Smooth muscle cell (in vitro differentiated cells): ENCODE measurements around the gene MYLK. TPM values are rescaled to one million over a fixed set of nuclear protein-coding genes. Genes with fewer than 3 reads are reported as not detected.

ENCODE experiments used
- DNase-seq: peaks from one replicate; lab custom pipeline; 2025; ENCODE audit not compliant: unreplicated experiment; lab: John Stamatoyannopoulos, UW
- H2AFZ ChIP-seq: fragments of 200-600 bp; sonication (generic); 2 replicates; pipeline ENCODE4 v1.6.0; 2016; ENCODE audit warnings: antibody characterized with exemption, low read depth, mild to moderate bottlenecking
- H3F3A ChIP-seq: fragments of 200-600 bp; sonication (generic); 2 replicates; pipeline ENCODE4 v1.6.0; 2017; ENCODE audit warnings: antibody characterized with exemption, low read depth
- H3K27ac ChIP-seq: fragments of 200-600 bp; sonication (generic); 2 replicates; pipeline ENCODE4 v1.5.1; 2016; ENCODE audit warnings: low read depth, mild to moderate bottlenecking
- H3K27me3 ChIP-seq: fragments of 200-600 bp; sonication (generic); 2 replicates; pipeline ENCODE4 v1.6.1; 2016; ENCODE audit warnings: low read depth, mild to moderate bottlenecking
- H3K36me3 ChIP-seq: fragments of 200-600 bp; sonication (generic); 2 replicates; pipeline ENCODE4 v1.5.1; 2016; ENCODE audit warnings: low read depth
- H3K4me1 ChIP-seq: fragments of 200-600 bp; sonication (generic); 2 replicates; pipeline ENCODE4 v1.5.1; 2016; ENCODE audit warnings: low read depth
- H3K4me2 ChIP-seq: fragments of 200-600 bp; sonication (generic); 2 replicates; pipeline ENCODE4 v1.6.0; 2016; ENCODE audit warnings: mild to moderate bottlenecking
- H3K4me3 ChIP-seq: fragments of 200-600 bp; sonication (generic); 2 replicates; pipeline ENCODE4 v1.5.1; 2016; ENCODE audit warnings: mild to moderate bottlenecking
- H3K79me2 ChIP-seq: fragments of 200-600 bp; sonication (generic); 2 replicates; pipeline ENCODE4 v1.6.0; 2016; ENCODE audit warnings: low read depth, mild to moderate bottlenecking
- H3K9ac ChIP-seq: fragments of 200-600 bp; sonication (generic); 2 replicates; pipeline ENCODE4 v1.6.0; 2016; ENCODE audit warnings: low read depth
- H3K9me3 ChIP-seq: fragments of 200-600 bp; sonication (generic); replicated peaks from 2 replicates; pipeline ENCODE4 v1.5.1; 2016; ENCODE audit warnings: low read depth
- H4K20me1 ChIP-seq: fragments of 200-600 bp; sonication (generic); 2 replicates; pipeline ENCODE4 v1.6.0; 2016; ENCODE audit warnings: low read depth
- CTCF ChIP-seq: fragments of 200-600 bp; sonication (generic); IDR thresholded peaks from 2 replicates; pipeline ENCODE4 v1.5.1; 2017; ENCODE audit warnings: borderline replicate concordance, mild to moderate bottlenecking, antibody characterized with exemption; ENCODE audit not compliant: insufficient read depth, poor library complexity, severe bottlenecking
- WGBS: methylation state at CpG from one replicate; pipeline ENCODE4 v1.1.7; 2016; ENCODE audit warnings: low lambda C conversion rate; 5-methylcytosine and 5-hydroxymethylcytosine counted together
- polyA plus RNA-seq: library from polyadenylated mRNA; unstranded; fragments of >200 nt; fragmentation: Nextera tagmentation; extraction: Ambion mirVana; gene quantifications from 2 replicates; pipeline ENCODE4 v1.2.1, GENCODE V29; 2016
- total RNA-seq: library from RNA; depleted of rRNA; stranded (reverse); fragments of >200 nt; gene quantifications from 2 replicates; pipeline ENCODE4 v1.2.3, GENCODE V29; 2014

The MYLK gene
- total and polyA plus RNA-seq, 2 experiments from 2014 or later: 13.6 to 25.5 TPM

GRCh38 chr3:123759311-123759710 is 124.8 kb downstream of the MYLK start:
- TF ChIP-seq CTCF: no peak
- Histone ChIP-seq H3K4me3 (no peak overlapping the region), H4K20me1 (no peaks in the 10 kb centered on the region), H3K9me3 (no peaks in the 10 kb centered on the region), H3K27ac (no peak overlapping the region), H2AFZ (no peak overlapping the region), H3K79me2 (no peaks in the 10 kb centered on the region), H3K4me2 (peak overlapping the region; percentile 41), H3K4me1 (peaks cover 22% of the 10 kb centered on the region), H3K9ac (no peak overlapping the region), H3K36me3 (no peaks in the 10 kb centered on the region), H3F3A (no peaks in the 10 kb centered on the region), H3K27me3 (no peaks in the 10 kb centered on the region)
- WGBS: 77% methylated on average over 3 of the region's 3 CpGs
- DNase-seq: no peak

DNA sequence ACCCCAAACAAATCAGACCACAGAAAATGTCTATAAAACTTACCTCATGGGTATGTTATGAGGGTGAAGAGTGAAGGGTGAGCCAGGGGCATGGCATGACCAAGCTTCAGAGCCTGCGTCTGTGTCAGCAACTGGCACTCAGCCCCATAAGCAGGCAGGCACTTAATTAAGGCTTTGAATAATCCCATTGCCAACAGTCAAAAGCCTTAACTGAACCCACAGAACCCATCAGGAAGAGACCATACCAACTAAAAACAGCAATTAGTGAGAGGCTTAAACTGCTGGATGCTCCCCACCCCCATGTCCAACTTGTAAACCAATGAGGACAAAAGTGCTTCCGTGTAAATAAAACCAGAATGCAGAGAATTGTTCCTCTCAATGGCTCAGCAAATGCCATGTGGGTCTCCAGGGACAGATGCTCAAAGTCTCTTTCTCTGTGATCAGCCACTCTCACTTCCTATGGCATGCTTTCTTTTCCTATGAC is 126.0 kb downstream of the MYLK start:
- H3K9ac ChIP-seq: no peak overlapping the region

DNA sequence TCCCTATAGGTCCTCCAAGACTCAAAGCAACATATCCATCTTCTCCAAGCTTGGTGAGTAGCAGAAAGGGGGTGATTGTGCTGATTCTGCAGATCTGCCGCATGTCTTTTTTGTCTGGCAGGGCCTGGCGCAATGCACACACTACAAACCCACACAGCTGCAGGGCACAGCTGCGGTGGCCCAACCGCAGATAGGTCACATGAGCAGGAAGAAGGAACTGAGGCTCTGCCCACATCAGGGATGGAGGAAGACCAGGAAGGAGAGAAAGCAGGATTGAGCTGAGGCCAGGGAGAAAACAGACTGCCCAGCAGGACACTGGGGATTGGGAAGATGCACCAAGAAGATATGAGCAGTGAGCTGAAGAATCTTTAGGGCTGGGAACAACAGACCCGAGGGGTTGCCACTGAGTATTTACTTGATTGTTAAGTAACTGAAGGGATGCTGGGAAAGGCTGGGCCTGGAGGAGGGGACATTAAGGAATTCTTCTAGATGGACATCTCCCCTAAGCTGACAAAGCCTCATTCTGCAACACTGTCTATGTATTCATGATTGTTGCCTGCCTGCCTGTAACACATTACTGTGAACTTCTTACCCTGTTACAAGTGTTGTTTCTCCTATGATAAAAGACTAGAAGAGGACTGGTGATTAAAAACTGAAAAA is 126.7 kb downstream of the MYLK start:
- H3K4me3 ChIP-seq: no peak overlapping the region
- peak overlapping the region; percentile 45 for H3K27ac ChIP-seq
- no peaks in the 10 kb centered on the region for H3K27me3 ChIP-seq
- DNase-seq: no peak
- H3K9me3 ChIP-seq: no peaks in the 10 kb centered on the region
- no peak for TF ChIP-seq CTCF
- no peaks in the 10 kb centered on the region for H3K79me2 ChIP-seq
- peaks cover 22% of the 10 kb centered on the region for H3K4me1 ChIP-seq
- peak overlapping the region; percentile 42 for H2AFZ ChIP-seq
- H3K36me3 ChIP-seq: no peaks in the 10 kb centered on the region
- no peak overlapping the region for H3K9ac ChIP-seq
- H4K20me1 ChIP-seq: no peaks in the 10 kb centered on the region
- WGBS: 71% methylated on average over 5 of the region's 5 CpGs
- peak overlapping the region; percentile 50 for H3K4me2 ChIP-seq
- H3F3A ChIP-seq: no peaks in the 10 kb centered on the region

More for the DNA sequence above, 126.0 kb downstream of the MYLK start:
- Histone ChIP-seq H3K79me2 (no peaks in the 10 kb centered on the region), H3K9me3 (no peaks in the 10 kb centered on the region), H3K27ac (no peak overlapping the region), H3K4me2 (peak overlapping the region; percentile 50), H3F3A (no peaks in the 10 kb centered on the region), H3K27me3 (no peaks in the 10 kb centered on the region), H3K36me3 (no peaks in the 10 kb centered on the region), H3K4me3 (no peak overlapping the region), H2AFZ (no peak overlapping the region), H4K20me1 (no peaks in the 10 kb centered on the region), H3K4me1 (peaks cover 22% of the 10 kb centered on the region)
- DNase-seq: no peak
- no peak for TF ChIP-seq CTCF
- 38% methylated on average over 2 of the region's 2 CpGs for WGBS

DNA sequence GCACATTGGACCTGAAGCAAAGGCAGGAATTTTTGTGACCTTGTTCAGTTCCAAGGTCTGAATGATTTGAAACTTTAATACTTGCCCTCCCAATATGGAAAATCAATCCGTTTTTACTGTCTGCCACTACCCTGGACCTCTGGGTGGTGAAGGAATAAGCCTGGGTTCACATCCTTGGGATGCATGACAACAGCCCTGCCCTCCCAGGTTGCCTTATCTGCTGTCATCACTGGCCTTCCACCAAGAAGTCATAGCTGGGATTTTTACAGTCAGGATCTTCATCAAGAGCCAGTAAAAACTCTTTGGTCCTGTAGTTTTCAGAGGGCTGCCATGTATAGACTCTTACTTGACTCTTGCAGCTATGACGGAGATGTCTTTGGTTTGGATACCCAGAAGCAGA is 128.6 kb downstream of the MYLK start:
- H4K20me1 ChIP-seq: no peaks in the 10 kb centered on the region
- H3K27ac ChIP-seq: no peak overlapping the region
- H3K79me2 ChIP-seq: no peaks in the 10 kb centered on the region
- H3K27me3 ChIP-seq: no peaks in the 10 kb centered on the region
- H2AFZ ChIP-seq: no peak overlapping the region
- H3K4me1 ChIP-seq: peaks cover 31% of the 10 kb centered on the region
- H3K9ac ChIP-seq: no peak overlapping the region
- H3K4me2 ChIP-seq: no peak overlapping the region
- no peaks in the 10 kb centered on the region for H3F3A ChIP-seq
- H3K4me3 ChIP-seq: no peak overlapping the region
- TF ChIP-seq CTCF: no peak
- no peak for DNase-seq
- no peaks in the 10 kb centered on the region for H3K36me3 ChIP-seq
- no peaks in the 10 kb centered on the region for H3K9me3 ChIP-seq
- WGBS: 96% methylated on average over 2 of the region's 2 CpGs
